Measurements from ENCODE around the gene SYNC.
"Not testable (repeated sequence)": the region's sequence is repeated elsewhere in the genome, so short reads cannot be mapped to it uniquely, and the experiment has no call there.

The SYNC gene

GRCh38 chr1:32719681-32720275 lies 17.2 kb upstream of the SYNC start:
- no peak for DNase-seq

GRCh38 chr1:32718527-32718926 lies 16.0 kb upstream of the SYNC start:
- DNase-seq = no peak

- DNase-seq = no peak
These were observed 15.5 kb upstream of the SYNC start for GRCh38 chr1:32718036-32718435.

- no peak for DNase-seq
These were observed 14.9 kb upstream of the SYNC start for GRCh38 chr1:32717503-32717902.

DNA sequence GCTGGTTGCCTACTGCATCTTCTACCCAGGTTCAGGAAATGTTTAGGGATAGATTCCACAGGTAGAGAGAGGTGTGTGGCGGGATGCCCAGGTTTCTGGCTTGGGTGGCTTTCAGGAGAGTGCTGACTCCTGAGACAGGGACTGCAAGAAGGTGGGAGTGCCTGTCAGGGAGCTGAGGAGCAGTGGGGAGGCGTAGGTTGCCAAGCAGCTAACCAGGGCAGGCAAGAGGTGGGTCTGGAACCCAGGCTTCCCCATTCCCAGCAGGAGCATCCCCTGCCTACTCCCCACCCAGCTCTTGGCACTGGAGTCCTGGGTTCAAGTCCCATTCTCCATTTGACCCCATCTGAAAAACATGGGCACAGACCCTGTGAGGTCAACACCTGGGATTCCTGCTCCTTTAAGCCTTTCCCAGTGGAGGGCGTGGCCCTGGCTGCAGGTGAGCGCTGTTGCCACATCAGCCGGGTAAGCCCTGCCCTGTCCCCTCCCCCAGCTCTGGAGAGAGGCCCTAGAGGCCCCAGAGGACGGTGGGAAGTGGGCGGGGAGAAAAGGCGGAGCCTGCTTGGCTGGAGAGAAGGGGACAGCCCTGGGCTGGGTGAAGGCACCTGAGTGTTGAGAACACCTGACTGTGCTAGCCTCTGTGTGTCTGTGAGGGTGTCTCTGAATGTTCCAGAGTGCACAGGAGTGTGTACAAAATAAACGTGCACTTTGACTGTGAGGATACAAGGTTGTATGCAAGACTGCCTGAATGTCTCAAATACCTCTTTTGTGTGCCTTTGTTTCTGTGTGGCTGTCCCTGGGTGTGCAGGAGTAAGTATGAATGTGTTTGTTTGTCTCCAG lies 14.0 kb upstream of the SYNC start:
- peak; percentile 92 for DNase-seq

DNA sequence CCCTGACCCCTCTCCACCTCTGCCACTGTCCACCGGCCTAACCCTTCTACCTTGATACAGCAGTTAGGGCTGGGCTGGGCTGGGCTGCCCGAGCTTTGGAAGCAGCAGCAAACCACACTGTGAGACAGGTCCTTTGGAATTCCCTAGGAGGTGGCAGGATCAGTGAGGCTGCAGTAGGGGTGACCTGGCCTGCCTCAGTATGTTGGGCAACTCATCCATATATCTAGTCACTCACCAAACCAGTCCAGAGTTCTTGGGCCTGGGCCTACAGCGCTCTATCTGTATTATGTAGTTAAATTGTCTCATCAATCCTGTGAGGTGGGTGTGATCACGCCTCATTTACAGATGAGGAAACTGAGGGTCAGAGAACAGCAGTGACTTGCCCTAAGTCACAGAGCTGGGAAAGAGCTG lies 13.3 kb upstream of the SYNC start:
- no peak for DNase-seq

- no peak for DNase-seq
These were observed 11.7 kb upstream of the SYNC start for GRCh38 chr1:32714277-32714676.

GRCh38 chr1:32713081-32713480 lies 10.5 kb upstream of the SYNC start:
- DNase-seq = no peak

DNA sequence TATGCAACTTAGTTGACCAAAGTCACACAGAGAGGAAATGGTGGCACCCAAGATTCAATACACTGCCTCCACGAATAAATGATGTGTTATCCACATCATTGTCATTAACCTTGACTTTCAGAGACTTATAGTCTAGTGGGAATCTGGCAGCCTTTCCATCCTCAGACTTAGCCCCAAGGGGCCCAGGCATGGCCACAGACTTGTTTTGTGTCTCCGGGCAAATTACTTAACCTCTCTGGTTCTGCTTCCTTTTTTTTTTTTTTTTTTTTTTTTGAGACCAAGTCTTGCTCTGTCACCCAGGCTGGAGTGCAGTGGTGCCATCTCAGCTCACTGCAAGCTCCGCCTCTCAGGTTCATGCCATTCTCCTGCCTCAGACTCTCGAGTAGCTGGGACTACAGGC lies 8.7 kb upstream of the SYNC start:
- not testable (repeated sequence) for DNase-seq

- no peak for DNase-seq
These were observed 6.9 kb upstream of the SYNC start for GRCh38 chr1:32709476-32709875.

DNA sequence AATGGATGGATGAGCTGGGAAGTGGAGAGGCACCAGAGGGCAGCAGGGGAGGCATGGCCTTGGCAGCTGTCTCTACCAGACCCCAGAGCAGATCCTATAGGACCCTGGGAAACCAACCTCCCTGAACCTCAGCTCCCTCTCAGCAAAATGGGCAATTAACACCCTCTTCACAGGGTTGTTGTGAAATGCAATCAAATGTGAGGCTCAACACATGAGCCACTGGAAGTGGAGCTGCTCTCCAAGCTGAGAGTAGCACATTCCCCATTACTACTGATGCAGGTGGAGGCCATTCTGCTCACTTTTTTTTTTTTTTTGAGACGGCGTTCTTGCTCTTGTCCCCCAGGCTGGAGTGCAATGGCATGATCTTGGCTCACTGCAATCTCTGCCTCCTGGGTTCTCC lies 6.5 kb upstream of the SYNC start:
- DNase-seq = no peak

DNA sequence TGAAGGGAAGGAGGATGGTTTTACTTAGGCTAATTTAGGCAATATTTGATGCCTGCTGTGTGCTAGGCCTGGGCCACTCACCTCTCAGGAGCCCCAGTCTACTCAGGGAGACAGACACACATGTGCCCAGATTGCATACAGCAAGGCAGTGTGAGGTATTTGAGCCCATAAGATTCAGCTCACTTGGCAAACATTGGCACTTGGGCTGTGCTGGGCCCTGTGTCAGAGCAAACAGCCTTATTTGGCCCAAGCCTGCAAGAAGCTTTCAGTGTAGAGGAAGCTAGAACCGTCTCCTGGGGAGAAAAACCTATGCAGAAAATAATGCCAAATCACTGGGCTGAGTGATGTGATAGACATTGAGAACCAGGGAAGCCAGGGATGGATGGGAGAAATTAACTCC lies 3.9 kb upstream of the SYNC start:
- no peak for DNase-seq

DNA sequence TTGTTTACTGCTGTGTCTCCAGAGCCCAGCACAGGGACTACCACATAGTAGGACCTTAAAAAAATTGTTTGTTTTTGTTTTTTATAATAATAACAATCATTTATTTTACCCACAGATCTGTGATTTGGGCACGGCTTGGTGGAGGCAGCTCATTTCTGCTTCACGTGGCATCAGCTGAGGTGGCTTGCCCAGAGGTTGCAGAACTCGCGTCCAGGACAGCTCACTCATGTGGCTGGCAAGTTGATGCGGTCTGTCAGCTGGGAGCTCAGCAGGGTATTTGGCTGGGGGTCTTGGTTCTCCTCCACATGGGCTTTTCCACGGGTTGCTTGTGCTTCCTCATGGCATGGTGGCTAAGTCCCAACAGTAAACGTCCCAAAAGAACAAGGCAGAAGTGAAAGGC lies 2.9 kb upstream of the SYNC start:
- DNase-seq = no peak

DNA sequence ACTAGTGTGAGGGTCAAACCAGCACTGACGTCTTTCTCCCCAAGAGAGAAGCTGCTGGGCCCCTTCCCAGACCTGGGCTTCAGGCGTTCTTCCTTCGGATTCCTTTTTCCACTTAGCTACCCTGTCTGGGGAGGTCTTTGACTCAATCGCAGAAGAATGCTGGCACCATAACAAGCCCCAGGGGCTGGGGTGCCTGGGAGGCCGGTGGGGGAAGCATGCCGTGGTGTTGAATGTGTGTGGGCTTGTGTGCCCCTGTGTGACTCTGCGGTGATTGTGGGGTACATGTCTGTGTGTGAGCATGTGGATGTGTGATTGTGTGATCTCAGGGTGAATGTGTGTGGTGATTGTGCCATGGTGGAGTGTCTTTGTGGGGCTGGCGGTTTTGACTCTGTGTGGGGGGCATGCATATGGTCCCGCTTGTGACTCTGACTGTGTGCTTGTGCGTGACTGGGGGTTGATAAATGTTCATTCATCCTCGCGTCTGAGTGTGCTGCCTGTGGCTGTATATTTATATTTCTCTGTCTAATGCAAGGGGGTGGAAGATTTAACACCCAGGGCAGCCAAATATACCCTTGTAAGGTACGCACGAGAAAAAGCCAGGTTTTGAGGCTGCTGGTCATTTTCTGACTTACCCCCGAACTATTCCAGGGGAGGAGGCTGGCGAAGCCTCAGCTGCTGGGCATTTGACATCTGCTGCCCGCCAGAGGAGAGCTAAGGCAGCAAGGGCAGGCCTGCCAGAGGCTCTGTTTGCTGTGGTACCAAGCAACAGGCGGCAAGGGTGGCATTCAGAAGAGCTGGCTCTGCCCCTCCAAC lies 1.1 kb upstream of the SYNC start:
- DNase-seq = no peak

DNA sequence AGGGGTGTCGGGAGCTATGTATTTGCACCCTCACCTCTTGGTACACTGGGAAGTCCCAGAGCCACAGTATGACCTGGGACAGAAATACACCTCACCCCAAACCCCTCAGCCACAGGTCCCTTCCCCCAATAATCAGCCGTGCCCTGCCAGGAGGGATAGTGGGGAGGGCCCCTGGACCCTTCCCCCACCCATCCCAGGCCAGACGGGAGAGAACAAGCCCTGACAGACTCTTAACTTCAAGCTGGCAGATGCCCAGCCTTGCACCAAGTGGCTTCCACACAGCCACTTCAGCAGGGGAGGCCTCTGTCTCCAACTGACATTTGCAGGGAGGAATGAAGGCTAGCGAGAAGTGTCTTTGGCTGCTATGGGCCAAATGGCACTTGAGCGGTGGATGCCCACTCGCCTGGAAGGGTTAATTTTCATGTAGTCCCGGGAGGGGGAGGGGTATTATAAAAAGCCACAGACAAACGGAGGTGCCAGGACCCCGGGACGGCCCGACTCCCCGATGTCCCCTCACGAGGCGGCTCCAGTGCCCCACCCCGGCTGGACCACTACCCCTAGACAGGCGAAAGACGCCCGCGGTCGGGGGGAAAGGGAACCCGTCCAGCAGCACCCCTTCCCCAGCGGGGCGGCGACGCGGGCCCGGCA lies 495 bp downstream of the SYNC start:
- peak; percentile 19 for DNase-seq

DNA sequence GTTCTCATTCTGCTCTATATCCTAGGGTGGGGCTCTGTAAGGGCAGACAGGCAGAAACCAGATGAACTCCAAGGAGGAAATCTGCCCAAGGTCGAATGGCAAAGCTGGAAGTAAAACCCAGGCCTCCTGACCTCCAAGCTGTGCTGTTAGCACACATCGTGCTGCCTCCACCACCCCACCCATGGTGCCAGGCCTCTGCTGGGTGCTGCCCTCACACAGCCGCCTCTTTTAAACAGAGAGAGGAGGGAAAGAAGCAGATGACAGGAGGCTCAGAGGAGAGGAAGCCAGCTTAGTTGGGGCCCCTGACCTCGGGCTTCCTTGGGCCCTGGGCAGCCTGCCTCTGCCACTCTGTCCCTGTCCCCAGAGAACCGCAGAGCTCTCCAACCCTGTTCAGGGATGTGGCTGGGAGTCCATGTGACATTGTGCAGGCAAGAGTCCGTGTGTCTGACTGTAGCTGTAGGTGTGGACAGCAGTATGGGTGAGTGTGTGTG lies 1.1 kb downstream of the SYNC start:
- DNase-seq = no peak

- not testable (repeated sequence) for DNase-seq
These were observed 5.6 kb downstream of the SYNC start for GRCh38 chr1:32696996-32697395.

DNA sequence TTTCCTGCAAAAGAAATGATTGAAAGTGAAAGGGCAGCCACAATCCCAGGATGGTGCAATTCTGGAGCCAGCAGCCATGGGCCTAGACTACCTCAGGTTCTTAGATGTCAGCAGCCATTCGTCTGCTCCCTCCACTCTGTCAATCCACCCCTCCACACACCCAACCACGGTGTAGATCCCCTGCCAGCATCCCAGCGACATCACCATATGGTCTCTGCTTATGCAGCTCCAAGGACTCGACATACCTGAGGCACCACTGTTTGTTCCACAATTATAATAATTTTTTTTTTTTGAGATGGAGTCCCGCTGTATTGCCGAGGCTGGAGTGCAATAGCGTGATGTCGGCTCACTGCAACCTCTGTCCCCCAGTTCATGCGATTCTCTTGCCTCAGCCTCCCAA lies 6.5 kb downstream of the SYNC start:
- no peak for DNase-seq

DNA sequence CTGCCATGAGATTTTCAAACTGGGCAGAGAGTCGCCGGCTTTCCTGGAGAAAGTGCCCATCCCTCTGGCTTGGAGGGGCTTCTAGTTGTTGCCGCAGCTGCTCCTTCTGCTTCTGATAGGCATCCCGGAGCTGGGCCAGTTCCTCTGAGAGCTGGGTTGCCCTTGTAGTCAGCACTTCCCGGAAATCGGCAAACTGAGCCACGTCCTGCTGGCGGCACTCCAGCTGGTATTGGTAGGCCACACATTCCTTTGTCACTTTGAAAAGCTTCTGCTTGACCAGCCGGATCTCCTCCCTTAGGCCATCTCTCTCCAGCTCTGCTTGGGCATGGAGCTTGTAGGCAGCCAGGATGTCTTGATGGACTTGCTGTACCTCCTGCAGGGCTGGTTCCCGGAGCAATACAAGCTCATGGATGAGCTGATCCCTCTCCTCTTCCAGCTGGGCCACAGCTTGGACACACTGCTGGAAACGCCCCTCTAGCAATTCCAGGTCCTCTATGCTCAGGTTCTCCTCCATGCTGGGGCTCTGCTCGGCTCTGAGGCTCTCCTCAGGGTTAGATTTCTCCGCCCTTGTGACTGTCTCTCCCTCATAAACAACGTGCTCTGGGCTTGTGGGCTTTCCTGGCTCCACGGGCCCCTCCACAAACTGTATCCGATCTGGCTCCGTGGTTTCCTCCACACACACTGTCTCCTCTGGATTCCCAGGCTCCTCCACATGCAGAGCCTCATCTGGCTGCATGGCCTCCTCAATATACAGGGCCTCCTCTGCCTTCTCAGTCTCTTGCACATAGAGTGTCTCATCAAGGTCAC lies 7.3 kb downstream of the SYNC start:
- no peak for DNase-seq

DNA sequence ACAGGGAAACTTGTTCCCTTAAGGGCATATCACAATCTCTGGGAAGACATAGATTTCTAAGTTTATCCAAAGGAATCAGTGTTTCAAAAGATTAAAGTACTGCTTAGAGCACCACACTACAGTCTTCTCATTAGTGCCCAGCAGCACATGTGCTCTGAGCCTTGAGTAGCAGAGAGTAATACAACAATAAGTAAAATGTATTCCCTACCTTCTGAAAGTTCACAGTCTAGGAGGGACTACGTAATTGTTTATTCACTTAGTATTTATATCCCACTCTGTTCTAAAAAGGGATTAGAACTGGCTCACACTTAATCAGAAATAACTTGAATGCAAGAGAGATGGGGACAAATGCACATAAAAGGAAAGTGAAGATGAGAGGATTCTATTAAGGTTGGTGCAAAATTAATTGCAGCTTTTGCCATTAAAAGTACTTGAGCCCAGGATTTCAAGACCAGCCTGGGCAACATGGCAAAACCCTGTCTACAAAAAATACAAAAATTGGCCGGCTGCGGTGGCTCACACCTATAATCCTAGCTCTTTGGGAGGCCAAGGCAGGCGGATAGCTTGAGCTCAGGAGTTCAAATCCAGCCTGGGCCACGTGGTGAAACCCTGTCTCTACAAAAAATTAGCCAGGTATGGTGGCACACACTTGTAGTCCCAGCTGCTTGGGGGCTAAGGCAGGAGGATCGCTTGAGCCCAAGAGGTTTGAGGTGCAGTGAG lies 9.0 kb downstream of the SYNC start:
- no peak for DNase-seq

GRCh38 chr1:32686387-32686786 lies 16.2 kb downstream of the SYNC start:
- no peak for DNase-seq

- no peak for DNase-seq
These were observed 17.1 kb downstream of the SYNC start for GRCh38 chr1:32685498-32685897.

All from NCI-H510A (cell line).